Nephron (organoid): Measurements from ENCODE around the gene CRYGA.
"Not testable (repeated sequence)": the region's sequence is repeated elsewhere in the genome, so short reads cannot be mapped to it uniquely, and the experiment has no call there.

Experiments
- H3K27ac Mint-ChIP-seq, 3 experiments: 2 replicates each; pipeline ENCODE4 v1.8.0; 2020; ENCODE audit warnings: mixed read lengths in 3 of 3, mild to moderate bottlenecking in 2 of 3, moderate library complexity in 1 of 3
- H3K27me3 Mint-ChIP-seq: 2 replicates; pipeline ENCODE4 v1.8.0; 2021; ENCODE audit warnings: low read depth, mild to moderate bottlenecking, moderate library complexity, mixed read lengths
- H3K36me3 Mint-ChIP-seq: 2 replicates; pipeline ENCODE4 v1.8.0; 2020; ENCODE audit warnings: low read depth, mixed read lengths
- H3K4me1 Mint-ChIP-seq: 2 replicates; pipeline ENCODE4 v1.8.0; 2020; ENCODE audit warnings: mixed read lengths
- H3K4me3 Mint-ChIP-seq, 3 experiments: 2 replicates each; pipeline ENCODE4 v1.8.0; 2020; ENCODE audit warnings: mild to moderate bottlenecking in 3 of 3, mixed read lengths in 3 of 3, moderate library complexity in 2 of 3
- H3K9me3 Mint-ChIP-seq: 2 replicates; pipeline ENCODE4 v1.8.0; 2020; ENCODE audit warnings: mixed read lengths
- CTCF ChIP-seq, 3 experiments: fragments of 200-600 bp; sonication (generic); IDR thresholded peaks; one replicate each; pipeline ENCODE4 v1.5.0; 2021; ENCODE audit warnings: antibody characterized with exemption in 3 of 3; ENCODE audit not compliant: unreplicated experiment in 3 of 3

The CRYGA gene

GRCh38 chr2:208127090-208127489 lies 36.3 kb downstream of the CRYGA start:
- Mint-ChIP-seq H3K4me1 (peaks cover 10% of the 10 kb centered on the region), H3K9me3 (no peaks in the 10 kb centered on the region), H3K4me3 (no peak overlapping the region), H3K36me3 (no peaks in the 10 kb centered on the region), H3K27me3 (peaks cover 3% of the 10 kb centered on the region), H3K27ac (no peak overlapping the region)
- TF ChIP-seq CTCF (IDR thresholded peaks at IDR 0.05; ENCODE audit: unreplicated experiment in 3 of 3), result no peak

GRCh38 chr2:208125251-208125650 lies 38.1 kb downstream of the CRYGA start:
- H3K4me3 Mint-ChIP-seq, result no peak overlapping the region
- TF ChIP-seq CTCF (IDR thresholded peaks at IDR 0.05; ENCODE audit: unreplicated experiment in 3 of 3), result no peak
- no peaks in the 10 kb centered on the region for H3K9me3 Mint-ChIP-seq
- H3K27me3 Mint-ChIP-seq, result peaks cover 3% of the 10 kb centered on the region
- no peak overlapping the region for H3K27ac Mint-ChIP-seq
- H3K4me1 Mint-ChIP-seq, result peaks cover 5% of the 10 kb centered on the region
- H3K36me3 Mint-ChIP-seq, result no peaks in the 10 kb centered on the region

- not testable (repeated sequence) for H3K27me3 Mint-ChIP-seq, H3K36me3 Mint-ChIP-seq
Observed at GRCh38 chr2:208124013-208124715, 39.2 kb downstream of the CRYGA start, which contains the start of gene CRYGD. CRYGD (minus strand) TSS chr2:208124524; CDS start chr2:208124473, 51 bp downstream.

GRCh38 chr2:208122248-208122647 lies 41.1 kb downstream of the CRYGA start:
- Mint-ChIP-seq H3K4me1 (no peaks in the 10 kb centered on the region), H3K36me3 (no peaks in the 10 kb centered on the region), H3K27ac (no peak overlapping the region), H3K9me3 (no peaks in the 10 kb centered on the region), H3K4me3 (no peak overlapping the region), H3K27me3 (peaks cover 3% of the 10 kb centered on the region)
- no peak for TF ChIP-seq CTCF (IDR thresholded peaks at IDR 0.05; ENCODE audit: unreplicated experiment in 3 of 3)

More at GRCh38 chr2:208124013-208124715, 39.2 kb downstream of the CRYGA start, which contains the start of gene CRYGD:
- H3K27ac Mint-ChIP-seq, H3K4me1 Mint-ChIP-seq, H3K4me3 Mint-ChIP-seq, H3K9me3 Mint-ChIP-seq: not testable (repeated sequence)

- no peak overlapping the region for H3K27ac Mint-ChIP-seq
- no peaks in the 10 kb centered on the region for H3K4me1 Mint-ChIP-seq
- H3K4me3 Mint-ChIP-seq, result no peak overlapping the region
- peaks cover 3% of the 10 kb centered on the region for H3K27me3 Mint-ChIP-seq
- H3K36me3 Mint-ChIP-seq, result no peaks in the 10 kb centered on the region
- H3K9me3 Mint-ChIP-seq, result no peaks in the 10 kb centered on the region
- no peak for TF ChIP-seq CTCF (IDR thresholded peaks at IDR 0.05; ENCODE audit: unreplicated experiment in 3 of 3)
Observed at GRCh38 chr2:208118918-208119317, 44.5 kb downstream of the CRYGA start.

GRCh38 chr2:208117390-208117789 lies 46.0 kb downstream of the CRYGA start:
- H3K9me3 Mint-ChIP-seq, H3K36me3 Mint-ChIP-seq, H3K4me1 Mint-ChIP-seq, H3K27ac Mint-ChIP-seq, H3K4me3 Mint-ChIP-seq: not testable (repeated sequence)
- peaks cover 12% of the 10 kb centered on the region for H3K27me3 Mint-ChIP-seq

GRCh38 chr2:208112969-208113368 lies 50.4 kb downstream of the CRYGA start:
- Mint-ChIP-seq H3K9me3 (no peaks in the 10 kb centered on the region), H3K27ac (no peak overlapping the region), H3K4me1 (peaks cover 8% of the 10 kb centered on the region), H3K4me3 (peak overlapping the region; percentile 52 to 62 (median 56)), H3K27me3 (peaks cover 16% of the 10 kb centered on the region), H3K36me3 (no peaks in the 10 kb centered on the region)
- TF ChIP-seq CTCF (IDR thresholded peaks at IDR 0.05; ENCODE audit: unreplicated experiment in 3 of 3), result no peak

GRCh38 chr2:208112273-208112745 lies 51.1 kb downstream of the CRYGA start:
- not testable (repeated sequence) for H3K9me3 Mint-ChIP-seq, H3K36me3 Mint-ChIP-seq, H3K4me1 Mint-ChIP-seq, H3K27ac Mint-ChIP-seq
- peak overlapping the region; percentile 56 to 66 (median 62) for H3K4me3 Mint-ChIP-seq
- peaks cover 16% of the 10 kb centered on the region for H3K27me3 Mint-ChIP-seq
